ENCODE measurements around the gene PLD3. TPM values are rescaled to one million over a fixed set of nuclear protein-coding genes. Genes with fewer than 3 reads are reported as not detected.

Gene PLD3
- polyA plus RNA-seq, 1 donor (not counting 4 experiments of a cell fraction or from before 2014, with no cell fraction given): 102 TPM

DNA sequence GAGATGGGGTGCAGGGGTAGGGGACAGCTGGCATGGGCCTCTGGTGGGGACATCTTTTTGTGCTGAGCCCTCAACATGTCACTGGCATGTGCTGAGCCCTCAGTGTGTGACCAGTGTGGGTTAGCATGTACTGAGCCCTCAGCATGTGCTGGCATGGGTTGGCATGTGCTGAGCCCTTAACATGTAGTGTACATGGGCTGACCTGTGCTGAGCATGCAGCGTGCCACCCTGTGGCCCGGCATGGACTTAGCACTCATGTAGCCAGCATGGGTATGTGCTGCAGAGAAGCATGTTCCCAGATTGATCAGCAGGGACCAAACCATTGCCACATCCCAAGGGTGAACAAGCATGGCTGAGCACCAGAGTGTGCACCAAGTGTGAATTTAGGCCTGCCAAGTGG is 30.0 kb downstream of the PLD3 start:
- Histone ChIP-seq H2AFZ (ENCODE audit: control insufficient read depth, low read length) (no peak overlapping the region), H3K9me1 (ENCODE audit: control insufficient read depth, extremely low read depth, insufficient read depth, low read length) (no peaks in the 10 kb centered on the region), H3K4me1 (ENCODE audit: control insufficient read depth, extremely low read depth, insufficient read depth, low read length) (no peaks in the 10 kb centered on the region), H3K79me2 (ENCODE audit: control insufficient read depth, insufficient read depth, low read length) (no peaks in the 10 kb centered on the region), H3K36me3 (ENCODE audit: control insufficient read depth in 2 of 2, extremely low read depth in 1 of 2, insufficient read depth in 2 of 2, low read length in 2 of 2) (peaks cover 4 to 10% of the 10 kb centered on the region in 2 experiments), H3K4me3 (ENCODE audit: control insufficient read depth in 2 of 3, extremely low read depth in 1 of 3, insufficient read depth in 2 of 3, low read depth in 1 of 3, low read length in 3 of 3) (no peak overlapping the region), H3K9me3 (ENCODE audit: control insufficient read depth, low read depth, low read length) (no peaks in the 10 kb centered on the region), H4K20me1 (ENCODE audit: control insufficient read depth, extremely low read depth, insufficient read depth, low read length) (no peaks in the 10 kb centered on the region), H3K9ac (ENCODE audit: control insufficient read depth, extremely low read depth, insufficient read depth, low read length) (no peak overlapping the region), H3K27me3 (ENCODE audit: control insufficient read depth, extremely low read depth, insufficient read depth, low read length) (no peaks in the 10 kb centered on the region), H3K4me2 (ENCODE audit: control insufficient read depth, extremely low read depth, insufficient read depth, low read depth, low read length) (no peak overlapping the region), H3K27ac (ENCODE audit: control insufficient read depth, insufficient read depth, low read length) (no peak overlapping the region)
- no peak for DNase-seq (ENCODE audit: low read depth, low spot score)
- FAIRE-seq: no peak
- no peak for TF ChIP-seq EZH2 (IDR thresholded peaks at IDR 0.05; ENCODE audit: low read length)
- TF ChIP-seq, protein P1, sequence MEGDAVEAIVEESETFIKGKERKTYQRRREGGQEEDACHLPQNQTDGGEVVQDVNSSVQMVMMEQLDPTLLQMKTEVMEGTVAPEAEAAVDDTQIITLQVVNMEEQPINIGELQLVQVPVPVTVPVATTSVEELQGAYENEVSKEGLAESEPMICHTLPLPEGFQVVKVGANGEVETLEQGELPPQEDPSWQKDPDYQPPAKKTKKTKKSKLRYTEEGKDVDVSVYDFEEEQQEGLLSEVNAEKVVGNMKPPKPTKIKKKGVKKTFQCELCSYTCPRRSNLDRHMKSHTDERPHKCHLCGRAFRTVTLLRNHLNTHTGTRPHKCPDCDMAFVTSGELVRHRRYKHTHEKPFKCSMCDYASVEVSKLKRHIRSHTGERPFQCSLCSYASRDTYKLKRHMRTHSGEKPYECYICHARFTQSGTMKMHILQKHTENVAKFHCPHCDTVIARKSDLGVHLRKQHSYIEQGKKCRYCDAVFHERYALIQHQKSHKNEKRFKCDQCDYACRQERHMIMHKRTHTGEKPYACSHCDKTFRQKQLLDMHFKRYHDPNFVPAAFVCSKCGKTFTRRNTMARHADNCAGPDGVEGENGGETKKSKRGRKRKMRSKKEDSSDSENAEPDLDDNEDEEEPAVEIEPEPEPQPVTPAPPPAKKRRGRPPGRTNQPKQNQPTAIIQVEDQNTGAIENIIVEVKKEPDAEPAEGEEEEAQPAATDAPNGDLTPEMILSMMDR (optimal IDR thresholded peaks at IDR 0.05 in 1 of 3, IDR thresholded peaks at IDR 0.05 in 1 of 3, conservative IDR thresholded peaks at IDR 0.05 in 1 of 3; ENCODE audit: extremely low read depth in 1 of 3, insufficient read depth in 2 of 3, low read length in 3 of 3): peak in 1 of 3 experiments; percentile 55
- dilution Hi-C loops (cut with MboI; ENCODE audit: extremely low pct_ligation_motif_present, low sequenced_read_pairs): no loop called here

DNA sequence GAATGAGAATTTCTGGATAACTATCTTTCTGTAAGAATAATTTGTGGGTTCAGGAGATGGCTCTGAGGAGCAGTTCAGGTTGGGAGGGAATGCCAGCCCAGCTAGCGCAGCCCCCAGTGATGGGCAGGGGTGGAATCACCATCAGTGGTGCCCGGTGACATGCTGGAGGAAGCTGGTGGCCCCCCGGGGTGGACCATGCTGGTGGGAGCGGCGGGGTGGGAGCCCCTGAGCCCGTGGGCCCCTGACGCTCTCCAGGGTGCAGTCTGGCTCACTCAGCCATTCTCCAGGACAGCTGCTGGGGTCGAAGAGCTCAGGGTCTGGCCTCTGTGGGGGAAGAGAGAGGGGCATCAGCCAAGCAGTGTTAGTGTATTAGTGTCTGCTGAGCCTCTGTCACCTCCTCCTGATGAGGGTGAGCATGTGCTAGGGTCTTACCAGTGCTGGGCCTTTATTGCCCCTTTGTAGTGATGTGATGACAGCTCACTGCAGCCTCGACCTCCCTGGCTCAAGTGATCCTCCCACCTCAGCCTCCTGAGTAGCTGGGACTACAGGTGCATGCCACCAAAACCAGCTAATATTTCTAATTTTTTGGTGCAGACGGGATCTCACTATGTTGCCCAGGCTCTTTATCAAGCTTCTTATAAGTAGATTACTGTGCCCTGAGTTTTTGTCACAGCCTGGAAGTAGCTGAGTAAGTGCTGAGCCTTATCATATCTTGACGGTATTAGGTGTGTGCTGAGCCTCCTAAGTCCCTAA is 31.1 kb downstream of the PLD3 start:
- peaks cover 0 to 7% of the 10 kb centered on the region in 2 experiments for H3K36me3 ChIP-seq (ENCODE audit: control insufficient read depth in 2 of 2, extremely low read depth in 1 of 2, insufficient read depth in 2 of 2, low read length in 2 of 2)
- H3K9ac ChIP-seq (ENCODE audit: control insufficient read depth, extremely low read depth, insufficient read depth, low read length): no peak overlapping the region
- H3K4me2 ChIP-seq (ENCODE audit: control insufficient read depth, extremely low read depth, insufficient read depth, low read depth, low read length): no peak overlapping the region
- TF ChIP-seq, protein P1 (optimal IDR thresholded peaks at IDR 0.05 in 1 of 3, IDR thresholded peaks at IDR 0.05 in 1 of 3, conservative IDR thresholded peaks at IDR 0.05 in 1 of 3; ENCODE audit: extremely low read depth in 1 of 3, insufficient read depth in 2 of 3, low read length in 3 of 3): no peak
- no peak for TF ChIP-seq EZH2 (IDR thresholded peaks at IDR 0.05; ENCODE audit: low read length)
- no peaks in the 10 kb centered on the region for H3K9me1 ChIP-seq (ENCODE audit: control insufficient read depth, extremely low read depth, insufficient read depth, low read length)
- H4K20me1 ChIP-seq (ENCODE audit: control insufficient read depth, extremely low read depth, insufficient read depth, low read length): no peaks in the 10 kb centered on the region
- FAIRE-seq: no peak
- no peak overlapping the region for H3K27ac ChIP-seq (ENCODE audit: control insufficient read depth, insufficient read depth, low read length)
- dilution Hi-C loops (cut with MboI; ENCODE audit: extremely low pct_ligation_motif_present, low sequenced_read_pairs): no loop called here
- no peak overlapping the region for H2AFZ ChIP-seq (ENCODE audit: control insufficient read depth, low read length)
- DNase-seq (ENCODE audit: low read depth, low spot score): no peak
- H3K27me3 ChIP-seq (ENCODE audit: control insufficient read depth, extremely low read depth, insufficient read depth, low read length): no peaks in the 10 kb centered on the region
- H3K79me2 ChIP-seq (ENCODE audit: control insufficient read depth, insufficient read depth, low read length): no peaks in the 10 kb centered on the region
- no peaks in the 10 kb centered on the region for H3K4me1 ChIP-seq (ENCODE audit: control insufficient read depth, extremely low read depth, insufficient read depth, low read length)
- no peak overlapping the region for H3K4me3 ChIP-seq (ENCODE audit: control insufficient read depth in 2 of 3, extremely low read depth in 1 of 3, insufficient read depth in 2 of 3, low read depth in 1 of 3, low read length in 3 of 3)
- no peaks in the 10 kb centered on the region for H3K9me3 ChIP-seq (ENCODE audit: control insufficient read depth, low read depth, low read length)
